H1 (cell line): Measurements from ENCODE around the gene CLN3. TPM values are rescaled to one million over a fixed set of nuclear protein-coding genes. Genes with fewer than 3 reads are reported as not detected.
"Not testable (repeated sequence)": the region's sequence is repeated elsewhere in the genome, so short reads cannot be mapped to it uniquely, and the experiment has no call there.

ENCODE experiments used
- CTCF ChIA-PET: fragments of 300-600 bp; sonication (Branson Sonifier 250); formaldehyde crosslinking; loops from one replicate; lab custom pipeline; 2021; ENCODE audit not compliant: partially characterized antibody; lab: Charles Lee
- POLR2A ChIA-PET: fragments of 300-600 bp; sonication (Branson Sonifier 250); formaldehyde crosslinking; loops from one replicate; lab custom pipeline; 2021; ENCODE audit warnings: inconsistent platforms; ENCODE audit not compliant: partially characterized antibody; lab: Charles Lee
- DNase-seq, 2 experiments: peaks; one replicate each; pipeline versions ENCODE4 v3.0.0 to v3.0.0-alpha.2; 2010 to 2022; ENCODE audit warnings: low spot score in 2 of 2, low read depth in 1 of 2, mixed read lengths in 1 of 2
- FAIRE-seq: peaks from 2 replicates; lab custom pipeline; 2011; peaks lifted over from hg19 to GRCh38; lab: Jason Lieb, UNC
- H2AFZ ChIP-seq: 2 replicates; pipeline ENCODE4 v1.8.1; 2012; ENCODE audit warnings: low read length, inconsistent platforms
- H2AK5ac ChIP-seq: 2 replicates; pipeline ENCODE4 v1.6.1; 2013; ENCODE audit warnings: low read depth, low read length
- H2BK120ac ChIP-seq: replicated peaks from 2 replicates; pipeline ENCODE3; 2013; ENCODE audit warnings: low read depth, low read length, inconsistent platforms
- H2BK12ac ChIP-seq: 2 replicates; pipeline ENCODE4 v1.6.1; 2013; ENCODE audit warnings: low read depth, low read length
- H2BK15ac ChIP-seq: 2 replicates; pipeline ENCODE4 v1.6.1; 2013; ENCODE audit warnings: low read length
- H2BK20ac ChIP-seq: 2 replicates; pipeline ENCODE4 v1.6.1; 2013; ENCODE audit warnings: low read length
- H2BK5ac ChIP-seq: 2 replicates; pipeline ENCODE4 v1.6.1; 2013; ENCODE audit warnings: low read depth, low read length
- H3K14ac ChIP-seq: 2 replicates; pipeline ENCODE4 v1.6.1; 2013; ENCODE audit warnings: inconsistent platforms; ENCODE audit not compliant: insufficient read length
- H3K18ac ChIP-seq: 2 replicates; pipeline ENCODE4 v1.6.1; 2013; ENCODE audit warnings: low read length; ENCODE audit errors: extremely low read depth
- H3K23ac ChIP-seq: 2 replicates; pipeline ENCODE4 v1.6.1; 2013; ENCODE audit warnings: inconsistent platforms; ENCODE audit not compliant: insufficient read length
- H3K23me2 ChIP-seq: 2 replicates; pipeline ENCODE4 v1.6.1; 2013; ENCODE audit warnings: low read depth, low read length
- H3K27ac ChIP-seq: 2 replicates; pipeline ENCODE4 v1.6.1; 2011; ENCODE audit warnings: low read depth, low read length, inconsistent platforms
- H3K27me3 ChIP-seq, 4 experiments: replicated peaks in 1 of 4; 1 replicate in 1 of 4; 2 replicates in 3 of 4; pipeline versions ENCODE4 v1.6.1 to v1.8.1; 2011 to 2013; ENCODE audit warnings: low read length in 3 of 4, mild to moderate bottlenecking in 3 of 4, inconsistent platforms in 2 of 4, mixed read lengths in 2 of 4, moderate library complexity in 1 of 4; ENCODE audit not compliant: control insufficient read depth in 3 of 4, insufficient read depth in 3 of 4; ENCODE audit errors: extremely low read depth in 1 of 4
- H3K36me3 ChIP-seq, 4 experiments: 2 replicates each; pipeline versions ENCODE4 v1.6.1 to v1.8.1; 2011 to 2013; ENCODE audit warnings: mild to moderate bottlenecking in 4 of 4, low read length in 3 of 4, moderate library complexity in 2 of 4, control low read depth in 1 of 4, inconsistent platforms in 1 of 4; ENCODE audit not compliant: insufficient read depth in 4 of 4, control insufficient read depth in 2 of 4
- H3K4ac ChIP-seq: replicated peaks from 2 replicates; pipeline ENCODE3; 2013; ENCODE audit warnings: low read length, low read depth, mixed read lengths, inconsistent platforms; ENCODE audit not compliant: insufficient read length
- H3K4me1 ChIP-seq, 4 experiments: replicated peaks in 1 of 4; 1 replicate in 1 of 4; 2 replicates in 3 of 4; pipeline versions ENCODE4 v1.6.1 to v1.8.1; 2011 to 2013; ENCODE audit warnings: low read length in 3 of 4, inconsistent platforms in 2 of 4, mixed read lengths in 1 of 4; ENCODE audit not compliant: insufficient read depth in 4 of 4, control insufficient read depth in 3 of 4
- H3K4me2 ChIP-seq, 2 experiments: 2 replicates each; pipeline versions ENCODE4 v1.6.1 to v1.8.1; 2011 to 2013; ENCODE audit warnings: low read depth in 2 of 2, low read length in 2 of 2, control low read depth in 1 of 2, inconsistent platforms in 1 of 2, mild to moderate bottlenecking in 1 of 2; ENCODE audit not compliant: insufficient read depth in 1 of 2
- H3K4me3 ChIP-seq, 4 experiments: fragments of 200-600, 300-600 bp in 1 of 4; sonication (generic), shearing (Covaris generic), sonication (Bioruptor Twin) in 1 of 4; 2 replicates each; pipeline versions ENCODE4 v1.5.1 to v1.8.1; 2011 to 2016; ENCODE audit warnings: low read length in 4 of 4, low read depth in 3 of 4, control low read depth in 2 of 4, inconsistent platforms in 2 of 4, mild to moderate bottlenecking in 2 of 4, mixed read lengths in 1 of 4, moderate library complexity in 1 of 4; ENCODE audit not compliant: insufficient read depth in 2 of 4; ENCODE audit errors: extremely low read depth in 1 of 4
- H3K56ac ChIP-seq: replicated peaks from 2 replicates; pipeline ENCODE3; 2013; ENCODE audit warnings: low read depth, mild to moderate bottlenecking, mixed read lengths, low read length, inconsistent platforms; ENCODE audit not compliant: insufficient read length
- H3K79me1 ChIP-seq: 2 replicates; pipeline ENCODE4 v1.6.1; 2013; ENCODE audit warnings: low read depth, low read length, control low read depth
- H3K79me2 ChIP-seq, 2 experiments: 2 replicates each; pipeline versions ENCODE4 v1.6.1 to v1.8.1; 2012 to 2013; ENCODE audit warnings: low read length in 2 of 2, mild to moderate bottlenecking in 2 of 2, inconsistent platforms in 1 of 2; ENCODE audit not compliant: insufficient read depth in 2 of 2, control insufficient read depth in 1 of 2
- H3K9ac ChIP-seq, 4 experiments: replicated peaks in 1 of 4; 1 replicate in 1 of 4; 2 replicates in 3 of 4; pipeline versions ENCODE4 v1.6.1 to v1.8.1; 2011 to 2013; ENCODE audit warnings: low read depth in 3 of 4, low read length in 3 of 4, control low read depth in 2 of 4, mild to moderate bottlenecking in 2 of 4, moderate library complexity in 2 of 4, inconsistent platforms in 1 of 4; ENCODE audit errors: extremely low read depth in 1 of 4
- H3K9me3 ChIP-seq, 2 experiments: 2 replicates each; pipeline versions ENCODE4 v1.6.1 to v1.8.1; 2012 to 2013; ENCODE audit warnings: mild to moderate bottlenecking in 2 of 2, moderate library complexity in 2 of 2, control low read depth in 1 of 2, inconsistent platforms in 1 of 2, low read depth in 1 of 2, low read length in 1 of 2, mixed read lengths in 1 of 2; ENCODE audit not compliant: insufficient read depth in 2 of 2
- H4K20me1 ChIP-seq, 2 experiments: replicated peaks in 1 of 2; 2 replicates each; pipeline versions ENCODE3 to v1.8.1; 2011 to 2013; ENCODE audit warnings: inconsistent platforms in 2 of 2, low read length in 2 of 2, mild to moderate bottlenecking in 1 of 2; ENCODE audit not compliant: insufficient read depth in 2 of 2, control insufficient read depth in 1 of 2
- H4K5ac ChIP-seq: 2 replicates; pipeline ENCODE4 v1.6.1; 2013; ENCODE audit warnings: low read length, low read depth, mixed read lengths, inconsistent platforms; ENCODE audit not compliant: insufficient read length
- H4K8ac ChIP-seq: 2 replicates; pipeline ENCODE4 v1.8.0; 2013; ENCODE audit warnings: mild to moderate bottlenecking, moderate library complexity, low read length, inconsistent platforms; ENCODE audit not compliant: insufficient read depth; ENCODE audit errors: extremely low read depth
- H4K91ac ChIP-seq: replicated peaks from 2 replicates; pipeline ENCODE3; 2013; ENCODE audit warnings: low read length, mixed read lengths, inconsistent platforms; ENCODE audit not compliant: insufficient read length
- POLR2A ChIP-seq, 2 experiments: IDR thresholded peaks; 1 replicate in 1 of 2; 2 replicates in 1 of 2; pipeline ENCODE4 v1.6.1; 2011; ENCODE audit warnings: low read depth in 2 of 2, low read length in 2 of 2, mild to moderate bottlenecking in 2 of 2; ENCODE audit errors: control extremely low read depth in 1 of 2
- WGBS, 2 experiments: shearing (Covaris generic) in 1 of 2; methylation state at CpG; one replicate each; pipeline versions ENCODE4 v1.1.6 to v1.1.7; 2013 to 2015; ENCODE audit warnings: low lambda C conversion rate in 2 of 2, mixed read lengths in 2 of 2, inconsistent platforms in 1 of 2, low coverage in 1 of 2, missing lambda C conversion rate in 1 of 2; ENCODE audit not compliant: insufficient replicate concordance in 2 of 2, insufficient coverage in 1 of 2, insufficient read length in 1 of 2; ENCODE audit errors: extremely low coverage in 1 of 2, missing lambda C conversion rate in 1 of 2; 5-methylcytosine and 5-hydroxymethylcytosine counted together
- polyA plus RNA-seq, 7 experiments: library from polyadenylated mRNA; depleted of rRNA in 3 of 7; stranded (reverse) in 5 of 7; unstranded in 2 of 7; fragments of >200 nt in 5 of 7; fragments of 200-250 nt in 2 of 7; gene quantifications; 1 replicate in 5 of 7; 2 replicates in 1 of 7; 4 replicates in 1 of 7; pipeline versions ENCODE4 v1.2.1 to v1.2.3, GENCODE V29; 2011 to 2013; ENCODE audit warnings: missing spikeins in 2 of 7, mixed read lengths in 2 of 7
- total RNA-seq: library from RNA; stranded (reverse); fragmentation: NEBNext Ultra II Directional; extraction: Animal tissue kit (Norgen Biotek cat#: 25700); gene quantifications from 2 replicates; pipeline ENCODE4 v1.2.1, GENCODE V29; 2021
- TF ChIP-seq, protein P1 (sequence below): IDR thresholded peaks from 2 replicates; pipeline ENCODE4 v1.6.1; 2012; ENCODE audit warnings: inconsistent platforms

CLN3 gene
- total and polyA plus RNA-seq, 2 of the 8 experiments (the other 6 are each of a cell fraction or from before 2014, with no cell fraction given), result 22.9 to 44.3 TPM

DNA sequence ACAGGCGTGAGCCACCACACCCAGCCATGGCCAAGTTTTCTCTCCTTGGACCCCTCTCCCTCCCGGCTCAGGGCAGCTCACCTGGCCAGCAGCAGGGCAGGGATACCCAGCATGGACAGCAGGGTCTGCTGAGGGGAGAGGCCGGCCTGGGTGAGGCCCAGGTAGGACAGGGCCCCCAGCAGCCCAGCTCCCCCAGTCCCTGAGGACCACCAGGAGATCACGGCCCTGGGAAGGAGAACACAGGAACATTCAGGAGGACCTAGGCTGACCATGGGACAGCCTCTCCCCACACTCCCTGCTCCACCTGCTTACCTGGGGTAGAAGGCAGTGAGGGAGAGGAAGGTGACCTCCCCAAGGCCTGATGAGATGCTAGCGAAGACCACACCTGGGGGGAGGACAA, 5.6 kb downstream of the CLN3 start (continued):
- no peak for TF ChIP-seq POLR2A (IDR thresholded peaks at IDR 0.05; ENCODE audit: control extremely low read depth in 1 of 2, low read depth in 2 of 2, low read length in 2 of 2)
- TF ChIP-seq, protein P1, sequence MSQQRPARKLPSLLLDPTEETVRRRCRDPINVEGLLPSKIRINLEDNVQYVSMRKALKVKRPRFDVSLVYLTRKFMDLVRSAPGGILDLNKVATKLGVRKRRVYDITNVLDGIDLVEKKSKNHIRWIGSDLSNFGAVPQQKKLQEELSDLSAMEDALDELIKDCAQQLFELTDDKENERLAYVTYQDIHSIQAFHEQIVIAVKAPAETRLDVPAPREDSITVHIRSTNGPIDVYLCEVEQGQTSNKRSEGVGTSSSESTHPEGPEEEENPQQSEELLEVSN, result no peak

DNA sequence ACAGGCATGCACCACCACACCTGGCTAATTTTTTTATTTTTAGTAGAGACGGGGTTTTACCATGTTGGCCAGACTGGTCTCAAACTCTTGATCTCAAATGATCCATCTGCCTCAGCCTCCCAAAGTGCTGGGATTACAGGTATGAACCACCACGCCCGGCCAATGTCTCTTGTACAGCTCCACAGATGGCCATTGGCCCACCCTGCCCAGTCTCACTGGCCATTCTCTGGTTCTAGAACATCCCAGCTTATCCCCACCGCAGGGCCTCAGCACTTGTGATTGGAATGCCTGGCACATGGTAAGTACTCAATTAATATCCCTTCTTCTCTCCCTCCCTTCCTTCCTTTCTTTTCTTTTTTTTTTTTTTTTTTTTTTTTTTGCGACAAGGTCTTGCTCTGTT, 8.5 kb downstream of the CLN3 start:
- H3K9me3 ChIP-seq, H3K9ac ChIP-seq, H3K4ac ChIP-seq, H3K36me3 ChIP-seq, CTCF ChIA-PET, H3K4me2 ChIP-seq, H2AK5ac ChIP-seq, H3K23me2 ChIP-seq, H3K4me3 ChIP-seq, H3K79me2 ChIP-seq, H3K27me3 ChIP-seq, H2BK15ac ChIP-seq, H3K18ac ChIP-seq, H2BK20ac ChIP-seq, H2BK5ac ChIP-seq, H4K91ac ChIP-seq, H3K4me1 ChIP-seq, H3K56ac ChIP-seq, H3K14ac ChIP-seq, H3K23ac ChIP-seq, POLR2A ChIA-PET, DNase-seq, FAIRE-seq, H2AFZ ChIP-seq, H4K5ac ChIP-seq, H4K8ac ChIP-seq, H2BK120ac ChIP-seq, H4K20me1 ChIP-seq, H3K79me1 ChIP-seq, H2BK12ac ChIP-seq, H3K27ac ChIP-seq: not testable (repeated sequence)
- 90% methylated on average over 4 of the region's 5 CpGs; no CpG with 5 or more reads in 1 of the 2 experiments for WGBS, 2 experiments
